GM13976 (cell line): ENCODE results near the gene KIR2DL3.
"Not testable (repeated sequence)": the region's sequence is repeated elsewhere in the genome, so short reads cannot be mapped to it uniquely, and the experiment has no call there.

Experiments used
- DNase-seq: peaks from one replicate; pipeline ENCODE4 v3.0.0; 2012; ENCODE audit warnings: low spot score
- in situ Hi-C: fragments of 300-500 bp; cut with MboI; formaldehyde crosslinking; loops from one replicate; pipeline ENCODE4 v1.12.0; 2022; ENCODE audit warnings: low sequenced_read_pairs, mixed read lengths, inconsistent platforms; ENCODE audit not compliant: unreplicated experiment
- TF ChIP-seq, protein P1 (sequence below): IDR thresholded peaks from 2 replicates; pipeline ENCODE4 v1.5.1; 2012; ENCODE audit warnings: borderline replicate concordance, mild to moderate bottlenecking; ENCODE audit not compliant: insufficient read depth; ENCODE audit errors: extremely low read depth, missing control alignments, control extremely low read depth

Gene KIR2DL3

DNA sequence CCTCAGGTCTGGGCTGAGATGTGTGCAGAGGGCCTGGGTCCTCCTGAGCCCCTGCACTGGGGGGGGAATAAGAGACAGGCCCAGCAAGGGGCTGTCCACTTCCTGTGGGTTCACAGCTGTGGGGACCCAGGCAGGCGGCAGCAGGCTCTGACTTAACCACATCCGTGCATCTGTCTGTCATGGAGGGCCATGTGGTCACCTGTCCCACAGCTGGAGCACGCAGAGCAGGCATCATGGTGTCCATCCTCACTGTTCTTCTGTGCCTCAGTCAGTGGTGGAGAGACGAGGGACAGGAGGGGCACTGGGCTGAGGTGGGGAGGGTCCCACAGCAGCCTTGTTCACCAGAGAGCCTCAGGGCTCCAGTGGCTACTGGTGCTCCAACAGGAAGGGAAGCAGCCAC, 30.4 kb upstream of the KIR2DL3 start:
- in situ Hi-C loops: no loop called here
- peak; percentile 64 for DNase-seq
- TF ChIP-seq, protein P1, sequence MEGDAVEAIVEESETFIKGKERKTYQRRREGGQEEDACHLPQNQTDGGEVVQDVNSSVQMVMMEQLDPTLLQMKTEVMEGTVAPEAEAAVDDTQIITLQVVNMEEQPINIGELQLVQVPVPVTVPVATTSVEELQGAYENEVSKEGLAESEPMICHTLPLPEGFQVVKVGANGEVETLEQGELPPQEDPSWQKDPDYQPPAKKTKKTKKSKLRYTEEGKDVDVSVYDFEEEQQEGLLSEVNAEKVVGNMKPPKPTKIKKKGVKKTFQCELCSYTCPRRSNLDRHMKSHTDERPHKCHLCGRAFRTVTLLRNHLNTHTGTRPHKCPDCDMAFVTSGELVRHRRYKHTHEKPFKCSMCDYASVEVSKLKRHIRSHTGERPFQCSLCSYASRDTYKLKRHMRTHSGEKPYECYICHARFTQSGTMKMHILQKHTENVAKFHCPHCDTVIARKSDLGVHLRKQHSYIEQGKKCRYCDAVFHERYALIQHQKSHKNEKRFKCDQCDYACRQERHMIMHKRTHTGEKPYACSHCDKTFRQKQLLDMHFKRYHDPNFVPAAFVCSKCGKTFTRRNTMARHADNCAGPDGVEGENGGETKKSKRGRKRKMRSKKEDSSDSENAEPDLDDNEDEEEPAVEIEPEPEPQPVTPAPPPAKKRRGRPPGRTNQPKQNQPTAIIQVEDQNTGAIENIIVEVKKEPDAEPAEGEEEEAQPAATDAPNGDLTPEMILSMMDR: no peak

DNA sequence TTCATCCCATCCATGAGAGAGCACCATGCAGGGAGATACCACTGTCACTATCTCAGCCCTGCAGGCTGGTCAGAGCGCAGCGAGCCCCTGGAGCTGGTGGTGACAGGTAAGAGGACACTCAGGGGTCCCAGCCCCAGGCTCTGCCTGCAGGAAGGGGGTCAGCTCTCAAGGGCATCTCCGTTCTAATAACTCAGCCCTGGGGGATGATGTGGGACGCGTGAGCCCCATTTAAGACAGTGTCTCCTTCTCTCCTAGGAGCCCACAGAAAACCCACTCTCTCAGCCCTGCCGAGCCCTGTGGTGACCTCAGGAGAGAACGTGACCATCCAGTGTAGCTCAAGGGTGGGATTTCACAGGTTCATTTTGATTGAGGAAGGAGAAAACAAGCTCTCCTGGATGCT, 29.5 kb upstream of the KIR2DL3 start:
- TF ChIP-seq, protein P1: no peak
- DNase-seq: no peak
- in situ Hi-C loops: no loop called here

DNA sequence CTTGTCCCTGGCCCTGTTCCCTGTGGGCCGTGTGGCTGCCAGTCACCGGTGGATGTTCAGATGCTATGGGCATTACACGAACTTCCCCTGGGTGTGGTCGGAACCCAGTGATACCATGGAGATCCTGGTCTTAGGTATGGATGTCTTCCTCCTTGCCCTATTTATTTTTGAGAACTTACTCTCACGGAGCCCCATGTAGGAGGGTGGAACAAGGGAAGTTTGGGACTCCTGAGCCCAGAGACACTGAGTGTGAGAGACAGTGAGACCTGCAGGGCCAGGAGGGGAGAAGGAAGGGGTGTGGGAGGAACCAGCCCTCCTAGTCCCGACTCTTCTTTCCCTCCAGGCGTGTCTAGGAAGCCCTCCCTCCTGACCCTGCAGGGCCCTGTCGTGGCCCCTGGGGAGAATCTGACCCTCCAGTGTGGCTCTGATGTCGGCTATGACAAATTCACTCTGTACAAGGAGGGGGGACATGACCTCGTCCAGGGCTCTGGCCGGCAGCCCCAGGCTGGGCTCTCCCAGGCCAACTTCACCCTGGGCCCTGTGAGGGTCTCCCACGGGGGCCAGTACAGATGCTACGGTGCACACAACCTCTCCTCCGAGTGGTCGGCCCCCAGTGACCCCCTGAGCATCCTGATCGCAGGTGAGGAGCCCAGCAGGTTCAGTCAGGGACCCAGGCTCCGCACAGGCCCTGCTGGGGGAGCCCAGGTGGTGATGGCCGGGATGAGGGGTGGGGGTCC, 28.9 kb upstream of the KIR2DL3 start:
- in situ Hi-C loops: no loop called here
- no peak for DNase-seq
- TF ChIP-seq, protein P1: no peak

DNA sequence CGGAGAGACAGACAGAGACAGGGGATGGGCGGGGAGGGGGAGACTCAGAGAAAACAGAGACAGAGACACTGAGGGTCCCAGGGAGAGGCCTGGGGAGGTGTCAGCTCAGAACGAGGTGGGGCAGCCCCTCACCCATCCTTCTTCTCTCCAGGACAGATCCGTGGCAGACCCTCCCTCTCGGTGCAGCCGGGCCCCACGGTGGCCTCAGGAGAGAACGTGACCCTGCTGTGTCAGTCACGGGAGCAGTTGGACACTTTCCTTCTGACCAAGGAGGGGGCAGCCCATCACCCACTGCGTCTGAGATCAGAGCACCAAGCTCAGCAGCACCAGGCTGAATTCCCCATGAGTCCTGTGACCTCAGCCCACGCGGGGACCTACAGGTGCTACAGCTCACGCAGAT, 28.4 kb upstream of the KIR2DL3 start:
- DNase-seq, in situ Hi-C loops: not testable (repeated sequence)

DNA sequence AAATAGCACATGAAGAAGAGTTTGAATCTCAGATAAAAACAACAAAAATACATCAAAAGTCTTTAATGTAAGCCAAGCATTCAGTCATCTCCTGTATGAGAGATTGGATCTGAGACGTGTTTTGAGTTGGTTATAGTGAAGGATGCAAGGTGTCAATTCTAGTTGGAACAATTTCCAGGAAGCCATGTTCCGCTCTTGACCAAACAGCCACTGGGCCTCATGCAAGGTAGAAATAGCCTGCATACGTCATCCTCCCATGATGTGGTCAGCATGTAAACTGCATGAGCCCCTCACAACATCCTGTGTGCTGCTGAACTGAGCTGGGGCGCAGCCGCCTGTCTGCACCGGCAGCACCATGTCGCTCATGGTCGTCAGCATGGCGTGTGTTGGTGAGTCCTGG, 14.2 kb upstream of the KIR2DL3 start, which contains the start of gene KIR3DL3:
Gene KIR3DL3, plus strand, starts transcription at position 301 of the 400 bp plus-strand sequence. Its CDS starts 55 bp downstream, at position 356.
- TF ChIP-seq, protein P1: no peak
- in situ Hi-C loops: no loop called here
- no peak for DNase-seq

DNA sequence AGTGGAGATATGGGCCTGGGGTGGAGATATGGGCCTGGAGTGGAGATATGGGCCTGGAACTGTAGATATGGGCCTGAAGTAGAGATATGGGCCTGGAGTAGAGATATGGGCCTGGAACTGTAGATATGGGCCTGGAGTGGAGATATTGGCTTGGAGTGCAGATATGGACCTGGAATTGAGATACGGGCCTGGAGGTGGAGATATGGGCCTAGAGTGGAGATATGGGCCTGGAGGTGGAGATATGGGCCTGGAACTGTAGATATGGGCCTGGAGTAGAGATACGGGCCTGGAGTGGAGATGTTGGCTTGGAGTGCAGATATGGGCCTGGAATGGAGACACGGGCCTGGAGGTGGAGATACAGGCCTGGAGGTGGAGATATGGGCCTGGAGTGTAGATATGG, 13.7 kb upstream of the KIR2DL3 start:
- no peak for DNase-seq
- TF ChIP-seq, protein P1: no peak
- in situ Hi-C loops: no loop called here

DNA sequence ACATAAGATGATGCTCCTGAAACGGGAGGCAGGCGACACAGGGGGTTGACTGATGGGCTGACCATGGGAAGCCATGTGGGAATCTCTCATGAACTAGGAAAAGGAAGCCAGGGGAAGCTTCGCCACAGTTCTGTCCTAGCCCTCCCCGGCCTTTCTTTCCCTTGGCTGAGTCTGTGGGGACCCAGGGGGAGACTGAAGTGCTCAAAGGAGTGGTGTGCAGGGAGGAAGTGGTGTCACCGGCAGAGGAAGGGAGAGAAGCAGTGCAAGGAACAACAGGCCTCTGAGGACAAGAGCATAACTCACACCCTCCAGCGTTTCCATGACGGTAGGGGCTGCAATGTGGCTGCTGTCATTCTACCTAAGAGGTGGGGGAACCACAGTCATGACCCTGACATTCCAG, 13.0 kb upstream of the KIR2DL3 start:
- in situ Hi-C loops: no loop called here
- TF ChIP-seq, protein P1: no peak
- no peak for DNase-seq
